CD4-positive, CD25-positive, alpha-beta regulatory T cell (primary cell): ENCODE results near the gene SRRT. TPM values are rescaled to one million over a fixed set of nuclear protein-coding genes. Genes with fewer than 3 reads are reported as not detected.

ENCODE experiments used
- polyA plus RNA-seq, 4 donors: library from polyadenylated mRNA; unstranded; fragments of 300-500 nt; fragmentation: Illumina TruSeq; gene quantifications; one replicate each; pipeline ENCODE4 v1.2.3, GENCODE V29; 2021
- total RNA-seq: library from RNA; stranded (reverse); gene quantifications from one replicate; pipeline ENCODE4 v1.2.3, GENCODE V29; 2022

Gene SRRT
- total and polyA plus RNA-seq, 5 donors from 2014 or later = 31.9 to 234 (median 38.5) TPM

Other genes with a start within 250 kb of the SRRT start
- gene TFR2, start 233.6 kb upstream of the SRRT start, total RNA-seq = 8.0 TPM
- 1 to 10 TPM; 1.2 to 2.0 (median 1.5) TPM for gene TFR2, start 233.6 kb upstream of the SRRT start, polyA plus RNA-seq
- gene ACTL6B, start 218.7 kb upstream of the SRRT start, total RNA-seq = not detected
- gene ACTL6B, start 218.7 kb upstream of the SRRT start, polyA plus RNA-seq = not detected
- 160 TPM for gene GNB2, start 201.4 kb upstream of the SRRT start, total RNA-seq
- 10 to 100 TPM; 47.2 to 70.0 (median 66.8) TPM for gene GNB2, start 201.4 kb upstream of the SRRT start, polyA plus RNA-seq
- gene GIGYF1, start 180.9 kb upstream of the SRRT start, total RNA-seq = 82.4 TPM
- gene GIGYF1, start 180.9 kb upstream of the SRRT start, polyA plus RNA-seq = under 1 TPM; 0.71 to 0.89 (median 0.73) TPM
- gene POP7, start 169.0 kb upstream of the SRRT start, total RNA-seq = 11.3 TPM
- gene POP7, start 169.0 kb upstream of the SRRT start, polyA plus RNA-seq = 10 to 100 TPM; 57.2 to 63.0 (median 61.5) TPM
- not detected for gene EPO, start 154.6 kb upstream of the SRRT start, total RNA-seq
- gene EPO, start 154.6 kb upstream of the SRRT start, polyA plus RNA-seq = under 1 TPM in 1 of 4 donors, not detected in 3; 0.23 TPM
- gene ZAN, start 141.5 kb upstream of the SRRT start, total RNA-seq = not detected
- not detected for gene ZAN, start 141.5 kb upstream of the SRRT start, polyA plus RNA-seq
- 3.0 TPM for gene EPHB4, start 47.6 kb upstream of the SRRT start, total RNA-seq
- not detected for gene EPHB4, start 47.6 kb upstream of the SRRT start, polyA plus RNA-seq
- gene SLC12A9, start 22.4 kb upstream of the SRRT start, total RNA-seq = 42.7 TPM
- gene SLC12A9, start 22.4 kb upstream of the SRRT start, polyA plus RNA-seq = 1 to 10 TPM; 5.7 to 8.6 (median 6.1) TPM
- gene TRIP6, start 7.7 kb upstream of the SRRT start, total RNA-seq = 8.4 TPM
- gene TRIP6, start 7.7 kb upstream of the SRRT start, polyA plus RNA-seq = 1 to 10 TPM; 2.8 to 5.8 (median 3.5) TPM
- 0.94 TPM for gene UFSP1, start 14.6 kb downstream of the SRRT start, total RNA-seq
- 1 to 10 TPM in 3 of 4 donors, under 1 TPM in 1; 0.39 to 4.8 (median 1.9) TPM for gene UFSP1, start 14.6 kb downstream of the SRRT start, polyA plus RNA-seq
- gene ACHE, start 20.8 kb downstream of the SRRT start, total RNA-seq = 0.20 TPM
- not detected for gene ACHE, start 20.8 kb downstream of the SRRT start, polyA plus RNA-seq
- gene MUC3A, start 74.4 kb downstream of the SRRT start, total RNA-seq = not detected
- gene MUC3A, start 74.4 kb downstream of the SRRT start, polyA plus RNA-seq = not detected
- not detected for gene MUC12, start 94.5 kb downstream of the SRRT start, total RNA-seq
- gene MUC12, start 94.5 kb downstream of the SRRT start, polyA plus RNA-seq = under 1 TPM in 3 of 4 donors, not detected in 1; 0.44 to 0.65 (median 0.44) TPM
- gene MUC17, start 145.0 kb downstream of the SRRT start, total RNA-seq = not detected
- gene MUC17, start 145.0 kb downstream of the SRRT start, polyA plus RNA-seq = not detected
- 44.6 TPM for gene TRIM56, start 210.4 kb downstream of the SRRT start, total RNA-seq
- 1 to 10 TPM; 3.5 to 7.4 (median 6.3) TPM for gene TRIM56, start 210.4 kb downstream of the SRRT start, polyA plus RNA-seq